D341Med (cell line): ENCODE measurements around the gene BCAN.
A peak's percentile ranks its signal among the peaks of the same experiment; 100 is the strongest.

Experiments used
- DNase-seq: peaks from one replicate; pipeline ENCODE4 v3.0.0; 2012; ENCODE audit warnings: low spot score

Gene BCAN

DNA sequence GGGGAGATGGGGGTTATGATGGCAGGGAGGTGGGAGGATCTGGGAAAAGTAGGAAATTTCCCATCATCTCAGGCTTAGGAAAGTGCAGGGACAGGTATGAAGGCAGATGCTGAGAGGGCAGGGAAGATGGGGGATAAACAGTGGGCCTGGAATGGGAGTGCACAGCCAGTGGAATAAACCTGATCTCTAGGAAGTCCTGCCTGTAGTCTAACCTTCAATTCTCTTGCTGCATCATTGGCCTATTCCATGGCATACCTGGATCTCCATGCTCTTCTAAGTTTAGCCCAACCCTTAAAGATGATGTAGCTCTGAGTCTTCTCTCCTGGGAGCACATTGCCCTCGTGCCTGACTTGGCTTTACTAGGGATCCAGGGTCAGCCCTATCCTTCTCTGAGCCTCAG, 2.7 kb downstream of the BCAN start:
- no peak for DNase-seq

DNA sequence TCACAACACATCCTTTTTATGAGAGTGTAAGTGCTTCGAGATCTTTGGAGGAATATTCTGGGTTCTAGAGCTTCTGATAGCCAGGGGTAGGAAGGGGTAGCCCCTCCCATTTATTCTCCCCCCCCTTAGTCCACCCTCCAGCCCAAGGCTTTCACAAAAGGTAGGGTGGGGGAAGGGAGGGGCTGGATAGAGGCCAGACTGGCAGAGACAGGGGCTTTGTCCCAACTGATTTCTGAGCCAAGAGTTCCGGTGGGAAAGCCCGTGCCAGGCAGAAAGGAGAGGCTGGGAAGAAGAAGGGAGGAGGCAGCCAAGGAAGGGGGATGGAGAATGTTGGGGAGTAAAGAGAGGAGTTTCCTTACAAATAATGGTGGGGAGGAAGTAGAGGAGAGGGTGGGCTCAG, 3.1 kb downstream of the BCAN start:
- DNase-seq, result no peak

DNA sequence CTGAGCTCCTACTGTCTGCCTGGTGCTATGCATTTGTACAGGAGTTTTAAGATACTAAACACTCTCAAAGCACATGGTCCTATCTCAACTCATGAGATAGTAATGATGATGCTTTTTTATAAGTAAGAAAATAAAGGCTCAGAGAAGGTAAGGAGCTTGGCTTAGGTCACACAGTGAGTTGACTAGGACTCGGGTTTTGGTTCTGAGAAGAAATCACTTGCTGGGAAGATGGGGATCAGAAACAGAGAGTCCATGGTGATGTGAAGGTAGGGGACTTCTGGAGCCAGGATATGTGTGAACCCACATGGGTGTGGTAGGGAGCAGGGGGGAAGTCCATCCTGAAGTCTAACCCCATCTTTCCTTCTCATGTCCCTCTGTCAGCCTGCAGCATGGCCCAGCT, 3.7 kb downstream of the BCAN start:
- DNase-seq, result no peak

DNA sequence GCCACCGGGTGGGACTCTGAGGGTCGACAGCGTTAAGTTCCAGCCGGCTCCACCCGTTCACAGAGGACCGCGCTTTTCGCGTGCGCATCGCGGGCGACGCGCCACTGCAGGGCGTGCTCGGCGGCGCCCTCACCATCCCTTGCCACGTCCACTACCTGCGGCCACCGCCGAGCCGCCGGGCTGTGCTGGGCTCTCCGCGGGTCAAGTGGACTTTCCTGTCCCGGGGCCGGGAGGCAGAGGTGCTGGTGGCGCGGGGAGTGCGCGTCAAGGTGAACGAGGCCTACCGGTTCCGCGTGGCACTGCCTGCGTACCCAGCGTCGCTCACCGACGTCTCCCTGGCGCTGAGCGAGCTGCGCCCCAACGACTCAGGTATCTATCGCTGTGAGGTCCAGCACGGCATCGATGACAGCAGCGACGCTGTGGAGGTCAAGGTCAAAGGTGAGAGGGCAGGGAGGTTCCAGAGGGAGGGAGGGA, 4.9 kb downstream of the BCAN start:
- DNase-seq, result no peak

- DNase-seq, result no peak
Observed at GRCh38 chr1:156647351-156647750, 5.4 kb downstream of the BCAN start.

DNA sequence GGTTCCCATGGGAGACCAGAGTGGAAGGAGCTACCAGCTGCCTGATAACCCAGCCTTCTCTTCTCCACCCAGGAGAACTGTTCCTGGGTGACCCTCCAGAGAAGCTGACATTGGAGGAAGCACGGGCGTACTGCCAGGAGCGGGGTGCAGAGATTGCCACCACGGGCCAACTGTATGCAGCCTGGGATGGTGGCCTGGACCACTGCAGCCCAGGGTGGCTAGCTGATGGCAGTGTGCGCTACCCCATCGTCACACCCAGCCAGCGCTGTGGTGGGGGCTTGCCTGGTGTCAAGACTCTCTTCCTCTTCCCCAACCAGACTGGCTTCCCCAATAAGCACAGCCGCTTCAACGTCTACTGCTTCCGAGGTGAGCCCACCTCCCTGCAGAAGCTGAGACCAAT, 6.6 kb downstream of the BCAN start:
- DNase-seq, result no peak

DNA sequence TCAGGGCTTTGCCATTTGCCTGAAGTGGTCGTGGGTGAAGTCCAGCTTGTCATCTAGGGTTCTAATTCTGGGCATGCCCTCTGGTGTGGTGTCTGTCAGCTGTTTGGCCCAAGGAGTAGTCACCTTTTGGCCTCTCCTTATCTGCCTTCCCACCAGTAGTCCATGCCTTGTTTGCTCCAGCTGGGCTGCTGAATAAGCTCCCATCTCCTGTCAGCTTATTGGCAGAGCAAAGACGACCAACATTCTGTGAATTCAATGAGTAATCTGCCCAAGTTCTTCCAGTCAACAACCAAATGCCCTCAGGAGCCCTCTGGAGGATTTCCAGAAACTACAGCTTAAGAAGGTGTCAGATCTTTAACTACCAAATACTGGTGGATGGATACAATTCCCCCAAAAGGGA, 7.0 kb downstream of the BCAN start:
- DNase-seq, result no peak

DNA sequence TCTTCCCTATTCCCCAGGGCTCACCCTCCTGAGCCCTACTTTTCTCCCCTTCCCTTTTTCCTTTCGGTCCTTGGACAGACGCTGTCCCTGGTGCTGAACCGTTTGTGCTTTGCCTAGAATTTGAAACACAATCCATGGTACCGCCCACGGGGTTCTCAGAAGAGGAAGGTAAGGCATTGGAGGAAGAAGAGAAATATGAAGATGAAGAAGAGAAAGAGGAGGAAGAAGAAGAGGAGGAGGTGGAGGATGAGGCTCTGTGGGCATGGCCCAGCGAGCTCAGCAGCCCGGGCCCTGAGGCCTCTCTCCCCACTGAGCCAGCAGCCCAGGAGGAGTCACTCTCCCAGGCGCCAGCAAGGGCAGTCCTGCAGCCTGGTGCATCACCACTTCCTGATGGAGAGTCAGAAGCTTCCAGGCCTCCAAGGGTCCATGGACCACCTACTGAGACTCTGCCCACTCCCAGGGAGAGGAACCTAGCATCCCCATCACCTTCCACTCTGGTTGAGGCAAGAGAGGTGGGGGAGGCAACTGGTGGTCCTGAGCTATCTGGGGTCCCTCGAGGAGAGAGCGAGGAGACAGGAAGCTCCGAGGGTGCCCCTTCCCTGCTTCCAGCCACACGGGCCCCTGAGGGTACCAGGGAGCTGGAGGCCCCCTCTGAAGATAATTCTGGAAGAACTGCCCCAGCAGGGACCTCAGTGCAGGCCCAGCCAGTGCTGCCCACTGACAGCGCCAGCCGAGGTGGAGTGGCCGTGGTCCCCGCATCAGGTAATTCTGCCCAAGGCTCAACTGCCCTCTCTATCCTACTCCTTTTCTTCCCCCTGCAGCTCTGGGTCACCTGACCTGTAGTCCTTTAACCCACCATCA, 10.4 kb downstream of the BCAN start:
- DNase-seq, result no peak

DNA sequence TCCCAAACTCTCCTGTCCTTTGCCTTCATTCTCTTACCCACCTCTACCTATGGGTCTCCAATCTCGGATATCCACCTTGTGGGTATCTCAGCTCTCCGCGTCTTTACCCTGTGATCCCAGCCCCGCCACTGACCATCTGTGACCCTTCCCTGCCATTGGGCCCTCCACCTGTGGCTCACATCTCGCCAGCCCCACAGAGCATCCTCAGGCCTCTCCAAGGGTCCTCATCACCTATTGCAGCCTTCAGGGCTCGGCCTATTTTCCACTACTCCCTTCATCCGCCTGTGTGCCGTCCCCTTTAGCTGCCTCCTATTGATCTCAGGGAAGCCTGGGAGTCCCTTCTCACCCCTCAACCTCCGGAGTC, 11.1 kb downstream of the BCAN start:
- DNase-seq, result no peak

- no peak for DNase-seq
Observed at GRCh38 chr1:156654700-156655099, 12.8 kb downstream of the BCAN start.

DNA sequence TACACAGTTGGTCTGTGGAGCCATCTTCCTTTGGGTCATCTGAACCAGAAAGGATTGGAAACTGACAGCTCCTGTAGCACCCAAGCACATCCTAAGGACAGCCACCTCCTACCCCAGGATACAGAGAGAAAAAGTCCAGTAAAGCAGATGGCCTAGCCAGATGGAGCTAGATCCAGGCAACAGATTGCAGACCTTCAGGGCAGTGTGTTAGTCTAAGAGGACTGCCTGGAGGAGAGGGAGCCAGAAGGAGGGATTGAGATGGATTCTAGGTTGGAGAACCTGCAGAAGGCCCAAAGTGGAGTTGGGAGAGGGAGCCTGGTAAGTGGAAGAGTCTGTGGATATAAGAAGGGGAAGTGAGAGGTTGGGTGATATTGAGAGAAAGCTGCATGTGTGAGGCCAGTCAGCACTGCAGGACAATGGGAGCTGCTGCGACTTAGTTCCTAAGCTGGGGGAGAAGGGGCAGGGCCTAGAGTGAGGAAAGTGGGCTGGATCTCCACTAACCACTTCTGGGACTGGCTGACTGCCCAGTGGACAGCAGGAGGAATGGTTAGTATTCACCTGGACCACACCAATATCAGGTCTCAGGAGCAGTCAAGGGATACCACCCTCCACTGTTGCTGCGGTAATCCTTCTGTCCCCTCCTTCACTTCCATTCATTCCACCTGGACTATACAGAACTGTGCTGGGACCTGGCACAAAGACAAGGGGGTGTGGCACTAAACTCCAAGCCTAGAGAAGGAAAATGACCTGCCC, 13.4 kb downstream of the BCAN start:
- no peak for DNase-seq

DNA sequence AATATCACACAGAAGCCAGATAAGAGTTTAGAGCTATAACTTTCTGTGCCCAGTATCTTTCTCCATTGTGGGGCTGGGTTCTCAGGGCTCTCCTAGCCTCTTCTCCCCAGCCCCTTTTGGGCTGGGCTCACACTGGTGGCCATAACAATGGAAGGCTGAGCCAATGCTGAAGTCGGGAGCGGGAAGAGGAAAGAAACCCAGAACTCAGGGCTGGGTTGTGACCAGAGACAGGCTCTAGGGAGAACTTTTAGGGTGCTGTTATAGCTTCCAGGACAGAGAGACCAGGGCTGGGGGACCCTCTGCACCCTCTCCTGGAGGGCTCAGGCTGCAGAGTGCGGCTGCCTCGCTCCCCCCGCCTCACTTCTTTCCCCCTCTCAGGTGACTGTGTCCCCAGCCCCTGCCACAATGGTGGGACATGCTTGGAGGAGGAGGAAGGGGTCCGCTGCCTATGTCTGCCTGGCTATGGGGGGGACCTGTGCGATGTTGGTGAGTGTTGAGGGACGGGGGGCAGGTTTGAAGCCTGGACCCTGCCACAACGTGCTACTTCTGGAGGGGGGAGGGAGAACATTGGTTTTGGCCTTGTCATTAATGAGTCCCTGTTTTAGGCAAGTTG, 14.1 kb downstream of the BCAN start:
- no peak for DNase-seq

DNA sequence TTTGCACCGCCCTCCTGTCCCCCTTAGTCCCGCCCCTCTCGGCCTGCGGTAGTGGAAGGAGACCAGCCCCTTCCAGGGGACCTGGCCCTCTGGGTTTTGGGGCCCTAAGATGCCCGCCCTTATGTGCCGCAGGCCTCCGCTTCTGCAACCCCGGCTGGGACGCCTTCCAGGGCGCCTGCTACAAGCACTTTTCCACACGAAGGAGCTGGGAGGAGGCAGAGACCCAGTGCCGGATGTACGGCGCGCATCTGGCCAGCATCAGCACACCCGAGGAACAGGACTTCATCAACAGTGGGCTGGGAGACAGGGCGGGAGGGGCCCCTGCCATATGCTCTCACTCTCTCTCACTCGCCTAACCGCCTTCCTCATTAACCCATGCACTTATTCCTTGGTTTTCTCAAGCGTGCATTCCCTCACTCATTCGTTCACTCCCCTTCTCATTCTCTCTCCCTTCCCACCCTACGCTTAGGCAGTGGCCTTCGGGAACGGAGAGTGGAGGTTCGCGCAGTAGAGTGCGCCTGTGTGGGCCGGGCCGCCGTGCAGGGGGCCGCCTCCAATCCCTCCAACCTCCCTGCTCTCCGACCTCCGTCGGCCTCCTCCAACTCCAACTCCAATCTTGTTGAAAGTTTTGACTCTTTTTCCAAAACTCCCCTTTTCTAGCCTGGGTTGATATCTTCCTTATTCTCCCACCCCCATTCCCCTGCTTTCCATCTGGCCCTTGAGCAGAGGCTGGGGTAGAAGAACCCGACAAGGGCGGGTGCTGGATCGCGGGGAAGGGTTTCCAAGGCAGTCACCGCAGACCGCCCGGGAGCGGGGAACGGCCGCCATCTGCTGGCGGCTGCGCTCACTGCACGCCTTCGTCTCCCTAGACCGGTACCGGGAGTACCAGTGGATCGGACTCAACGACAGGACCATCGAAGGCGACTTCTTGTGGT, 15.2 kb downstream of the BCAN start:
- DNase-seq, result peak; percentile 93

GRCh38 chr1:156657741-156658319, 15.9 kb downstream of the BCAN start:
- no peak for DNase-seq

DNA sequence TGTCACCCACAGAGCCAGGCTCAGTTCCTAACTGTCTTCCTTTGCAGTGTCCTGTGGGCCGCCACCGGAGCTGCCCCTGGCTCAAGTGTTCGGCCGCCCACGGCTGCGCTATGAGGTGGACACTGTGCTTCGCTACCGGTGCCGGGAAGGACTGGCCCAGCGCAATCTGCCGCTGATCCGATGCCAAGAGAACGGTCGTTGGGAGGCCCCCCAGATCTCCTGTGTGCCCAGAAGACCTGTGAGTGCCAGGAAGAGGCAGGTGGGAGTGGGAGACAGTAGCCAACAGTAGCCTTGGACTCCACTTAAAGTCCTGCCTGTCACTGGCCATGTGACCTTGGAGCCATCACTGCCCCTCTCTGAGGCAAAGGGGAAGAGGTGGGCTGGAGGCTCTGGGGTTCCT, 16.6 kb downstream of the BCAN start:
- DNase-seq, result no peak

- DNase-seq, result no peak
Observed at GRCh38 chr1:156658945-156659574, 17.1 kb downstream of the BCAN start.

GRCh38 chr1:156659661-156659987, 17.7 kb downstream of the BCAN start:
- DNase-seq, result no peak

- peak; percentile 100 for DNase-seq
Observed at GRCh38 chr1:156659988-156660751, 18.3 kb downstream of the BCAN start.

- no peak for DNase-seq
Observed at GRCh38 chr1:156660752-156661112, 18.8 kb downstream of the BCAN start.

DNA sequence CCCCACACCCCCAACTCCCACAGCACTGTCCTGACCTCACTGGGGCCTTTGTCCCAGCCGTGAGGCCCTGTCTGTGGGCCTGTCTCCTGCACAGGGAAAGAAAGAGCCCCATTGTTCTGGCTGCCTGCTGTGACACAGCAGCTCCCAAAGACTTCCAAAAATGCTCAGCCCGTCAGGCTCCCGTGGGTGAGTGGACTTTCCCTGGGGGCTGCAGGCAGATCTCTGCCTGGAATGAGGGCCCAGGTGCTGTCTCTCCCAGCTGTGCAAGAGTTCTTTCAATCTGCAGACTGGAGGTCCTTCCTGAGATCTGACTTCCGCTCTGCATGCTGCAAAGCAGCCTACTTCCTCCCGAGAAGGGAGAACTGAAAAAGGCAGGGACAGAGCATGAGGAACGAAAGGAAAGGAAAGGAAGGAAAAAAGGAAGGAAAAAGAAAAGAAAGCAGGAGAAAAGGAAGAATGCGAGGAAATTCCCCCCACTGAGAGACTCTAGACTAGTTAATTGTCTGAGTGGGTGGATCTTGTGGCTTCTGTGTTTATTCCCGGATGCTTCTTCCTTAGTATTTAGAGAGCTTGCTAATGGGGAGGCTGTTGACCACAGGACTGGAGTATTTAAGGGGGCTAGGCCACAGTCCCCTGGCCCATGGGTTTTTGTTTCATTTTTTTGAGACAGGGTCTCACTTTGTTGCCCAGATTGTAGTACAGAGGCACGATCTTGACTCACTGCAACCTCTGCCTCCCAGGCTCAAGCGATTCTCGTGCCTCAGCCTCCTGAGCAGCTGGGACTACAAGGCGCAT, 20.3 kb downstream of the BCAN start:
- DNase-seq, result no peak
